BE2C (cell line): ENCODE measurements around the gene EHD3.

ENCODE experiments used
- DNase-seq: peaks from one replicate; pipeline ENCODE4 v3.0.0-alpha.2; 2020
- H3K27me3 ChIP-seq: fragments of 250-450 bp; sonication (Bioruptor Pico); 2 replicates; pipeline ENCODE4 v1.5.1; 2020; ENCODE audit warnings: mild to moderate bottlenecking
- H3K36me3 ChIP-seq: fragments of 250-450 bp; sonication (Bioruptor Pico); 2 replicates; pipeline ENCODE4 v1.5.1; 2020; ENCODE audit warnings: mild to moderate bottlenecking
- H3K4me1 ChIP-seq: fragments of 250-450 bp; sonication (Bioruptor Pico); 2 replicates; pipeline ENCODE4 v1.5.1; 2020
- H3K4me3 ChIP-seq: 2 replicates; pipeline ENCODE4 v1.5.1; 2011; ENCODE audit warnings: low read depth, low read length
- H3K9me3 ChIP-seq: fragments of 250-450 bp; sonication (Bioruptor Pico); 2 replicates; pipeline ENCODE4 v1.5.1; 2020
- TF ChIP-seq, protein P1 (sequence below): IDR thresholded peaks from 2 replicates; pipeline ENCODE4 v1.5.1; 2012; ENCODE audit warnings: mild to moderate bottlenecking, low read depth, low read length

The EHD3 gene

DNA sequence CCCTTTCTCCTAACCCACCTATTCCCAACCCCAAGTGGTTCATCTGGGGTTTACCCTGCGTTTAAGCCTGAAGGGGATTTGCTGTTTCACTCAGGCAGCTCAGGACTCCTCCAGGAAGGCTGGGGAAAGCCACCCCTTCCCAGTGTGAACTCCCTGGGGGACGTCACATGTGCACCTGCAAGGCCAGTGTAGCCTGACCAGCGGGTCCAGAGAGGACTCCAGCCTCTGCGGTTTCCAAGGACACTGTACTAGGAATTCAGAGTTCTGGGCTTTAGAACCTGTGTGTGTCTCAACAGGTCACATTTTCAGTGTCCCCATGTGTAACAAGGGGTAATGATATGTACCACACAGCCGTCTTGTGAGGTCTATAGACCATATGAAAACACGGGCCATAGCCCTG lies 17.9 kb downstream of the EHD3 start:
- H3K27me3 ChIP-seq: no peaks in the 10 kb centered on the region
- TF ChIP-seq, protein P1, sequence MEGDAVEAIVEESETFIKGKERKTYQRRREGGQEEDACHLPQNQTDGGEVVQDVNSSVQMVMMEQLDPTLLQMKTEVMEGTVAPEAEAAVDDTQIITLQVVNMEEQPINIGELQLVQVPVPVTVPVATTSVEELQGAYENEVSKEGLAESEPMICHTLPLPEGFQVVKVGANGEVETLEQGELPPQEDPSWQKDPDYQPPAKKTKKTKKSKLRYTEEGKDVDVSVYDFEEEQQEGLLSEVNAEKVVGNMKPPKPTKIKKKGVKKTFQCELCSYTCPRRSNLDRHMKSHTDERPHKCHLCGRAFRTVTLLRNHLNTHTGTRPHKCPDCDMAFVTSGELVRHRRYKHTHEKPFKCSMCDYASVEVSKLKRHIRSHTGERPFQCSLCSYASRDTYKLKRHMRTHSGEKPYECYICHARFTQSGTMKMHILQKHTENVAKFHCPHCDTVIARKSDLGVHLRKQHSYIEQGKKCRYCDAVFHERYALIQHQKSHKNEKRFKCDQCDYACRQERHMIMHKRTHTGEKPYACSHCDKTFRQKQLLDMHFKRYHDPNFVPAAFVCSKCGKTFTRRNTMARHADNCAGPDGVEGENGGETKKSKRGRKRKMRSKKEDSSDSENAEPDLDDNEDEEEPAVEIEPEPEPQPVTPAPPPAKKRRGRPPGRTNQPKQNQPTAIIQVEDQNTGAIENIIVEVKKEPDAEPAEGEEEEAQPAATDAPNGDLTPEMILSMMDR: no peak
- DNase-seq: no peak
- no peaks in the 10 kb centered on the region for H3K36me3 ChIP-seq
- H3K4me1 ChIP-seq: no peaks in the 10 kb centered on the region
- no peaks in the 10 kb centered on the region for H3K9me3 ChIP-seq
- H3K4me3 ChIP-seq: no peak overlapping the region

DNA sequence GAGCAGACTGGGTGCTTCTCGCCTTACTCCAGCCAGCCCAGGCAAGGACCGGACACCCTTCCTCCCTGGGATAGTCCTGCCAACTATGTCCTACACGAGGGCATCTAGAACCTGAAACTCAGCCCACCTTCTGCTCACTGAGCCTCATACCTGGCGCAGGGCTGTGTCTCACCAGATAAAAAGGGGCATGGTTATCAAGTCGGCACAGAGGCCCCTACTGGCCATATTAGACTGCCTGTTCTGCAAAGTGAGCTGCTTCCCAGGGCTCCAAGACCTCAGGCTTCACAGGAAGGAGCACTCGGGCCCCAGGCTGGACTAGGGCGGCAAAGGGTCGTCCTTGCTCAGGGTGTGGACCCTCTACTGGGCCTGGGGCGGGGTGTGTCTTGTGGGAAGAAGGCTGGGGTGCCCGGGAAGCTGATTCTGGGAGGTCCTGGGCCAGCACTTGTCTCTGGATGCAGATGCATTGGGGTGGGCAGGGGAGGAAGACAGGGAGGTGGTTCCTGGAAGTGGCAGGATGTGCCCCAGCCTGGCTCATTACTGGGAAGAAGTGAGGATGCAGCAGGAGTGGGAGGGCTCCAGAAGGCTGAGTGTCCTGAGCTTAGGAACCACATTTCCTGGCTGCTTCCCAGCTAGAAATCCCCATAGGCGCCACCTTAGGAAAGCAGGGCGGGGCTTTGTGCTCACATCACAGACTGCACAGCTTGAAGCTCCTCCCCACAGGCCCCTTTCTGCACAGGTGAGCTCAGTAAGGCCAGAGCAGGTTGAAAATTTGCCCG lies 19.6 kb downstream of the EHD3 start:
- Histone ChIP-seq H3K4me1 (no peaks in the 10 kb centered on the region), H3K36me3 (no peaks in the 10 kb centered on the region), H3K27me3 (no peaks in the 10 kb centered on the region), H3K4me3 (no peak overlapping the region), H3K9me3 (no peaks in the 10 kb centered on the region)
- no peak for DNase-seq
- TF ChIP-seq, protein P1: no peak

DNA sequence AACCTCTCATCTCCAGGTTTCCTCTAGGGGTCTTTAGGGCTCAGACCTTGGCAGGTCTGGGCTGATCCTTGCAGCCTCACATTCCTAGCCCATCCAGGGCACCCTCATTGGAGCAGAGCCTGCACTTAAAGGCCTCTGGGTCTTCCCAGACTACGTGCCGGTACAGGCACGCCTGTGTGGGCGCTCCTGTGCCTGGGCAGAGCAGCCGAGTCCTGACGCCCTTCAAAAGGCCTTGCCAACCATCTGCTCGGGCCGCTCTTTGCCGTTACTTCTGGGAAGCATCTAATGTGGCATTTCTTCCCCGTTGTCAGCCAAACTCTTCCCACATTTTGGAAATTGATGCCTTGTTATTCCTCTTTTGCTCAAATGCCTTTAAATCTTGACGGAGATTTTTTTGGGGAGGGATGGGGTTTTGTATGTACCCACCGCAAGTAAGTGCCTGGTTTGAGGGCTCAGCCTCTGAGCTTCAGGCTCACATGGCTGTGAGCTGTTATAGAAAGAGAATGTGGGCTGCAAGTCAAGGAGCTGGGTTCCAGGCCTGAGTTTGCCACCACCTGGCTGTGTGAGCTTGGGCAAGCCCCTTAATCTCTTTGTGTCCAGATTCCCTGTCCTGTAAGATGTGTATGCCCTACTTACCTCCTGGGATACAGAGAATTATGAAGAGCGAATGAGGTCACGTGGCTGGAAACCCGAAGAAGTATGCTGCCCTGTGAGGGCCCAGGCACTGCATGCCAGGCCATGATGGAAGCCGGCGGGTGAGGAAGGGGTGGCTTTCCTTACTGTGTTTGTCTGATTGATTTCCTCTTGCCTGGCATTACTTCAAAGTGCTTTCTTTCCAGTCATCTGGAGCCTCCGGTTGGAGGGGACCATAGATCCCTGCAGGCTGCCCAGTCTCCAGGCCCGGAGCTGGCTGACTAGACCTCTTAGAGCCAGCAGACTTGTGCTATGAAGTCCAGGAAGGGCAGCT lies 20.6 kb downstream of the EHD3 start:
- Histone ChIP-seq H3K27me3 (no peaks in the 10 kb centered on the region), H3K9me3 (no peaks in the 10 kb centered on the region), H3K4me1 (no peaks in the 10 kb centered on the region), H3K36me3 (no peaks in the 10 kb centered on the region), H3K4me3 (no peak overlapping the region)
- no peak for DNase-seq
- TF ChIP-seq, protein P1: no peak

DNA sequence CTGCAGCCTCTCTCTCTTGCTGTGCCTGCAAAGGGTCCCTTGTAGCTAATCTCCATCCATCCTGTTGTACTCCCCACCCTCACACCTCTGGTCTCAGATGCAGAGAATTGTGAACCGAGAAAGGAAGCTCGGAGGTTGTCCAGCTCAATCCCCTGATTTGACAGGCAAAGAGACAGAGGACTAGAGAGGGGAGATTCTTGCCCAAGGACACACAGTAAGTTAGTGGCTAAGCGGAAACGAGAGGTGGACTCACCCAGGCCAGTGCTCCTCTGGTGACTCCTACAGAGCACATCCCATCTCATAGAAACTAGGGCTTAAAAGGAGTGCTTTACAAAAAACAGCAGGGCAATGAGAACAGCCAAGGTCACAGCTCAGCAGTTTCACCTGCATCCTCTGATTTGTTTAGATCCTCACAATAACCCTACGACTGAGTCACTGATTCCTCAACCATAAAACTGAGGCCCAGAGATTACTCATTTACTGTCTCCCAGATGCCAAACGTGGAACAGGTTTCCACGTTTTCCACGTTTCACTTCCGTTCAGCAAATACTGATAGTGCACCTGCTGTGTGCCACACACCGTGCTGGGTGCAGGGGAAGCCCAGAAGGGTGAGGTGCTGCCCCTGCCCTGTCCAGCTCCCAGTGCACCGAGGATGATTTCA lies 22.1 kb downstream of the EHD3 start:
- DNase-seq: no peak
- TF ChIP-seq, protein P1: no peak
- Histone ChIP-seq H3K4me1 (no peaks in the 10 kb centered on the region), H3K36me3 (no peaks in the 10 kb centered on the region), H3K27me3 (no peaks in the 10 kb centered on the region), H3K9me3 (no peaks in the 10 kb centered on the region), H3K4me3 (no peak overlapping the region)

DNA sequence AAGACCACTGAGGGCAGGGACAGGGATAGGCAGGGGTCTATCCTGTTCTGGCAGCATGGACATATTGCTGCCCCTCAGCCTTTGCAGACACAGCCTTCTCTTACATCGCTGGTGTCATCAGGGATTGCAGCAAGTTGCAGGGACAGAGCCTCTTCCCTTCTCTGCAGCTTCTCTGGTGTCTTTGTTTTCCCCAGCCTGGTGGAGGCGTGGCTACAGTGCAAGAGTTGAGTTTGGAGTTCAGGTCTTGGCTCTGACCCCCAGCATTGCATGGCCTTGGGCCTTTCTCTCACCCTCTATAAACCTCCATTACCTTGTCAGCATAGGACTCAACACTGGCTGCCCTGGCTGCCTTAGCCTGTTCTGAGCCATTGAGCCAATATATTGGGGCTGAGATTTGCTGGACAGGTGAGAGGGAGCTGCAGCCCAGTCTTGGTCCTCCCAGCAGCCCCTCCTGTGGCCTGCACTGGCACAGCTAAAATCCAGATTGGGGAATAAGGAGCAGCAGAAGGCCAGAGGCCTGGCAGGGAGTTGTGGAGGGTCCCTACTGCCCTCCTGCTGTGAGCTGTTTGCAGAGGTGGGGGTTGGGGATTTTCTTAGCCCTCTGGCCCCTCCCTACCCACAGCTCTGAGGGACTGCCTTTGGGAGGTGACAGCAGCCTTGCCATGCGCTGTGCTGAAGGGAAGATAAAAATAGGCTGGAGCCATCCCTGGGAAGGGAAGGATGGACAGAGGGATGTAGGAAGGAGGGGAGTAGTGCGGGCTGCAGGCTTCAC lies 22.8 kb downstream of the EHD3 start:
- Histone ChIP-seq H3K27me3 (no peaks in the 10 kb centered on the region), H3K36me3 (no peaks in the 10 kb centered on the region), H3K4me1 (no peaks in the 10 kb centered on the region), H3K4me3 (no peak overlapping the region), H3K9me3 (no peaks in the 10 kb centered on the region)
- no peak for DNase-seq
- TF ChIP-seq, protein P1: no peak
